ENCODE data around the gene DEAF1.

Gene DEAF1

GRCh38 chr11:608791-609251 lies 86.2 kb downstream of the DEAF1 start:
- DNase-seq, result no peak

GRCh38 chr11:607971-608659 lies 86.9 kb downstream of the DEAF1 start:
- DNase-seq, result no peak

- DNase-seq, result no peak
Measured at GRCh38 chr11:607020-607780, 87.8 kb downstream of the DEAF1 start.

- DNase-seq, result no peak
Measured at GRCh38 chr11:606245-606644, 88.8 kb downstream of the DEAF1 start.

- no peak for DNase-seq
Measured at GRCh38 chr11:605286-606129, 89.5 kb downstream of the DEAF1 start.

GRCh38 chr11:603154-603553 lies 91.9 kb downstream of the DEAF1 start:
- DNase-seq, result no peak

- DNase-seq, result no peak
Measured at GRCh38 chr11:601573-602245, 93.3 kb downstream of the DEAF1 start.

- DNase-seq, result no peak
Measured at GRCh38 chr11:598005-598680, 96.9 kb downstream of the DEAF1 start.

GRCh38 chr11:597166-597725 lies 97.8 kb downstream of the DEAF1 start:
- no peak for DNase-seq

- DNase-seq, result no peak
Measured at GRCh38 chr11:596374-596773, 98.6 kb downstream of the DEAF1 start.

GRCh38 chr11:595400-595799 lies 99.6 kb downstream of the DEAF1 start:
- DNase-seq, result no peak
